MM.1S (cell line): Measurements from ENCODE around the gene SET.

Experiments
- CTCF ChIP-seq: fragments of 300-600 bp; sonication (generic); IDR thresholded peaks from 2 replicates; pipeline ENCODE4 v1.5.1; 2016; ENCODE audit warnings: antibody characterized with exemption, low read length, mixed read lengths
- EZH2phosphoT487 ChIP-seq: fragments of 300-600 bp; sonication (generic); IDR thresholded peaks from 2 replicates; pipeline ENCODE4 v1.6.1; 2018; ENCODE audit warnings: antibody characterized with exemption, low read length

- TF ChIP-seq CTCF (no peak), EZH2phosphoT487 (no peak)
Measured at GRCh38 chr9:128689820-128690683, 1.0 kb downstream of the SET start.
